ENCODE results near the gene CDH13.

Gene CDH13

GRCh38 chr16:83010776-83011720 is 384.3 kb downstream of the CDH13 start:
- no peak for DNase-seq

DNA sequence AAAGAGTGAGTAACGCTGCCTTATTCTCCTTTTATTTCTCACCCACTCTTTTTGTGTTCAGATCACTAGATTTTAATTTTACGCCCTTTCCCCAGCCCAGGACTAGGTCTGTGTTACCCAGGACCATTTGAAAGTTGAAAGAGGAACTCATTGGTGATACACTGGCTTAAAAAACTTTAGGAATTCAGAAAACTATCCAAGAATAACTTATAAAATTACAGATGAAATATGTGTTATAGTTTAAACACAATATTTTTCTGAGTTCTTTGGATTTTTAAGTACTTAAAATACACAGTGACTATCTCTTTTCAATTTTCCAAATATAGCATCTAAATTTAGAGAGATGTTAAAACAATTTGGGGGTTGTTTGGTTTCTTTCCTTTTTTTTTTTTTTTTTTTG is 385.2 kb downstream of the CDH13 start:
- no peak for DNase-seq

DNA sequence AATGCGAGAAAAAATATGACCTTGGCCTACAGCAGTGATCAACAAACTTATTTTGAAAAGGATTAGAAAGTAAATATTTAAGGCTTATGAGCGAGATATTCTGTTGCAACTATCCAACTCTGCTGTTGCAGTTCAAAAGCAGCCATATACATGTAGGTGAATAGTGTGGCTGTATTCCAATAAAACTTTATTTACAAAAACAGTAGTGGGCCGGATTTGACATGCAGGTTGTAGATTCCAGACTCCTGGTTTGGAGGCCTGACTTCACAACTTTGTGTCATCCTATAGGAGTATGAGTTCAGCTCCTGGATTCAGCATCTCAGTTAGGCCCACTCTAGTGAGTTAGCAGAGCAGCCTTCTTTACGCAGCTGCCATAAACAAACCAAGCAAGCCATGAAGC is 386.3 kb downstream of the CDH13 start:
- DNase-seq, result no peak

DNA sequence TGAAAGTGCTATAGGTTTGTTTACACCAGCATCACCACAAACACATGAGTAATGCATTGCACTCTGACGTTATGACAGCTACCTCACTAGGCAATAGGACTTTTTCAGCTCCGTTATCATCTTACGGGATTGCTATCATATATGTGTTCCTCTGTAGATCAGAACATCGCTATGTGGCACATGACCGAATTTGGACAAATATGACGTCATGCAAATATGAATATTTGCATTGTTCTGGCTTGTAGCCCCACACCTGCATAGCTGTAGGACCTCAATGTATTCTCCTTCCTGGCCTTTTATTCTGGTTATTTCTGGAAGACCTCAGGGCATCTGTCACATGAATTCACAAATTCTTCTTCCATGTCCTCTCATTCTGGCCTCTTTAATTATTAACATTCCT is 393.2 kb downstream of the CDH13 start:
- no peak for DNase-seq

GRCh38 chr16:83021045-83021444 is 394.3 kb downstream of the CDH13 start:
- no peak for DNase-seq

GRCh38 chr16:83021746-83022145 is 395.0 kb downstream of the CDH13 start:
- DNase-seq, result no peak

DNA sequence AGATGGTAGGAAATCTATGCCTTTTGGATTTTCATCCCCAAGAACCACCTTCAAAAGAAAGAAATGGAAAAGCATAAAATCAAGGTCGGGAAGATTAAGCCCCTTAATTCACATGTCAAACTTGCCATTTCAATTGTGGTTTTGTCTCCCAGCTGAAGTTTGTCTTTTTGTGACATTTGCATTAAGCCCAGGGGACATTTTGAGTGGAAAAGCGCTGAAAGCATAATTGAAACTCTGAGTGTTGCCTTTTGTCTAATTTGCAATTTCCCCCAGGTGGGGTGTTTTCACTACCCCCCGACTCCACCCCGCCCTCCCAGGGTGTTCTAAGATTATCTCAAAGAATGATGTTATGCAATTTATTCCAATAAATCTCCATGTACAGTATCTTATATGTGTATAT is 396.2 kb downstream of the CDH13 start:
- DNase-seq, result no peak

- DNase-seq, result no peak
These were observed 396.9 kb downstream of the CDH13 start for GRCh38 chr16:83023640-83024039.

DNA sequence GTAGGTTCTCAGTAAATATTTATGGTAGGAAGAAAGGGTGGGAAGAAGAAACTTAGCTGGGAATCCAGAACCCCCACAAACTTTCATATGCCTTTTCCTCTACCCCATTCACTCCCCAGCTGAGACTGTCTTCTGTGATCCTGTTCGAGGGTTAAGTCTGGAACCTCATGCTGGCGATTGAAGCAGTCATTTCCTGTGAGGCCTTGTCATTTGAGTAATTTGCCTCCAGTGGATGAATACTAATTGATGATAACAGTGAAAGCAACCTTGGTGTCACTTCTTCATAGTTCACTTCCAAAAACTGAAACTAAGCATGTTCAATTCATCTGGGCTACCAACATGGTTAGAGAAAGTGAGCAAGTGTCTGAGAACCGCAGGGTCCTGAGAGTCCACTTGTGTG is 401.2 kb downstream of the CDH13 start:
- no peak for DNase-seq

GRCh38 chr16:83029467-83029866 is 402.7 kb downstream of the CDH13 start:
- DNase-seq, result no peak

DNA sequence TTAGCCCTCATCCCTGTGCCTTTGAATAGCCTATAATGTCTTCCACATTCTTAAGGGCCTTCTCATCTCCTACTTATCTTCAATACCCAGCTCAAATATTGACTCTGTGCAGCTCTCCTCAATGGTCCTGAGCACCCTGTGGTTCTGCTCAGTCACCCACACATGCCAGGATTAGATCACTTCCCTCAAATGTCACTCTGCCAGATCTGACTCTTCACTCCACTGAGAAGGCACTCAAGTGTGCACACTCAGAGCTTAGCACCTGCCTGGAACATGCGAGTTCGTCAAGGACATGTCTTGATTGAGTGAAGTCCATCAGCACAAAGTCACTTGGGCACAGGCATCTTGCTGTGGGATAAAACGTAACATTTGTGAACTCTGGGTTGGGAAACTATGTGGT is 404.8 kb downstream of the CDH13 start:
- DNase-seq, result no peak

DNA sequence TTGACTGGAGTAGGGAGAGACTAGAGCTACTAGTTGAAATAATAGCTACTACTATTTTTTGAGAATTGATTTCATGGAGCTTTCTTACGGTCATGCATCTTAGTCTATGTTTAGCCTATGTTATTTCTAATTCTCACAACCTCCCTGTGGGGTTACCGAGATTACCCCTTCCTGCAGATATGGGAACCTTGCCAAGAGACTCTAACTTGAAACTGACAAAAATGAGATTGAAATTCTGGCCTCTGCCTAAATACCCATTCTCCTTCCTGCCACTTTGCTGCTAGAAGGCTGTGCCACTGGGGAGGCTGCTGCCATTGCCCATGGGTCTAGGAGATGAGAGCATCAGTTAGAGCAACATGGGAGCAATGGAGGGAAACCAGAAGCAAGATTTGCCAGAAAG is 410.3 kb downstream of the CDH13 start:
- DNase-seq, result no peak

DNA sequence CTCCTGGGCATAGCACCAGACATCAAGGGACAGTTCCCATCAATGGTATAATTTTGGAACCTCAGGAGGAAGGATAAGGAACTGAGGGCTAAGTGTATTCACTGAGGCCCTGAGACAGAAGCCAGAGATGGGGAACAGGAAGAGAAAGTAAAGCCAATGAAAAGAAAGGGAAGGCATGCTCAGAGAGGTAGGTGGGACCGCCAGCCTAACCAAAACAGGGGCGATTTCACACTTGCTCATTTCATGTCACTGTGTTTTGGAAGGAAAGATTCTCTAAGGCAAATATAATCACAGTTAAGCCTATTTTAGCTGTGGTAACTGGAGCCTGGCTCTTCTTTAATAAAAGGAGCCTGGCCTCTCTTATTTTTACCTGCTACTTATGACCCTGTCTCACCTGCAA is 411.1 kb downstream of the CDH13 start:
- DNase-seq, result no peak

DNA sequence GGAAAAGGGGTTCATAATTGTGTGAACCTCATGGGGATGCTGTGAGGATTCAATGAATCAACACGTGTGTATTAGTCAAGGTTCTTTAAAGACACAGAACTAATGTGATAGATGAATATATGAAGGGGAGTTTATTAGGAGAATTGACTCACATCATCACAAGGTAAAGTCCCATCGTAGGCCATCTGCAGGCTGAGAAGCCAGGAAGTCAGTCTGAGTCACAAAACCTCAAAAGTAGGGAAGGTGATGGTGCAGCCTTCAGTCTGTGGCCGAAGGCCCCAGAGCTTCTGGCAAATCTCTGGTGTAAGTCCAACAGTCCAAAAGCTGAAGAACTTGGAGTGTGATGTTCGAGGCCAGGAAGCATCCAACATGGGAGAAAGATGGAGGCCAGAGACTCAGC is 413.4 kb downstream of the CDH13 start:
- no peak for DNase-seq

GRCh38 chr16:83044589-83044988 is 417.8 kb downstream of the CDH13 start:
- no peak for DNase-seq

DNA sequence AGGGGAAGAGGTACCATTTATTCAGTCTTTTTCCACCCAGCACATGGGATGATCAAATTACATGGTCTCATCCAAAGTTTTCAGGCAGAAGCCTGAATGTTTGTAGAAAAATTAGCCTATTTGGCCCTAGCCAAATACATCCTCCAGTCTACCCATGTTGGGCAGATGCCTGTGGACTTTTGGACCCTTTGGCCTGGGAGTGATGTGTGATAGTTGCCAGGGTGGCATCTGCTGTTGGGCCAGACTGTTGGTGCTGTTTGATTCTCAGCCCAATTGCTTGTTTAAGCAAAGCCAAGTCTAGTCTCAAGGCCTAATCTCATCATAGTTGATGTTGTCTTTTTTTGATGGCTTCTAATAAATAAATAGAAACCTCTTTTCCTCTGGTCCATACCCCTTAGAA is 419.0 kb downstream of the CDH13 start:
- no peak for DNase-seq

DNA sequence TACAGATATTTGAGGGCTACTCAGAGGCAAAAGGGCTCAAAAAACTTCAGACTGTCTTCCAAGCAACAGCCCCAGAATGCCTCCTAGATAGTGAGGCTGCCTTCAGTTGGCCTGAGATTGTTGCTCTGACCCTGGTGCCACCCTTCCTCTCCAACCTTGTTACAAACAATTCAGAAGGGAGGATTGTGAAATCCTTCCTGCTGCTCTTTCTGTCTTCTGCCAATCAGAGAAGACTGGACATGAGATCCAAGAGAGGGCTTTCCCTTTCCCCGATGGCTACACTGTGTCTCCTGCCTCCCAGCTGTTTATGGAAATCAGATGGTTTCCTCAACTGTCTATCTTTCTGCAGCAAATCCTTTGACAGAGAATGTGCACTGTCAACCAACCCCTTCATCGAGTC is 419.9 kb downstream of the CDH13 start:
- no peak for DNase-seq

DNA sequence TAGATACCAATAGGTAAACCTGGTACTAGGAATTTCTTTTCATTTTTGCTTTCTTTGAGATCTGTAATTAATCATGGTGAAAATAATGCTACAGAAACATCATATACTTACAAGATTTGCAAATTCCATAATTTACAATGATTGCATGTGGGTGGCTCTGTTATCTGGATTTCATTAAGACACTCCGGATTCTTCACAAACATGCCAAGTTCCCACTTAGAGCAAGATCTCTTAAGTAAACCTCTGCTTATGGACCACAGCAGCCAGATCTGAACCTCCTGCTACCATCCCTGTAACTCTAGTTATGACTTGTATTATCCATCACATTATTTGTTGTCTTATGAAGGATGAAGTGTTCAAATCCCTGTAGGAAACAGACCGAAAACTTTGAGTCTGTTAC is 424.7 kb downstream of the CDH13 start:
- no peak for DNase-seq

- DNase-seq, result no peak
These were observed 427.5 kb downstream of the CDH13 start for GRCh38 chr16:83054283-83054682.

- no peak for DNase-seq
These were observed 431.6 kb downstream of the CDH13 start for GRCh38 chr16:83058376-83058775.

DNA sequence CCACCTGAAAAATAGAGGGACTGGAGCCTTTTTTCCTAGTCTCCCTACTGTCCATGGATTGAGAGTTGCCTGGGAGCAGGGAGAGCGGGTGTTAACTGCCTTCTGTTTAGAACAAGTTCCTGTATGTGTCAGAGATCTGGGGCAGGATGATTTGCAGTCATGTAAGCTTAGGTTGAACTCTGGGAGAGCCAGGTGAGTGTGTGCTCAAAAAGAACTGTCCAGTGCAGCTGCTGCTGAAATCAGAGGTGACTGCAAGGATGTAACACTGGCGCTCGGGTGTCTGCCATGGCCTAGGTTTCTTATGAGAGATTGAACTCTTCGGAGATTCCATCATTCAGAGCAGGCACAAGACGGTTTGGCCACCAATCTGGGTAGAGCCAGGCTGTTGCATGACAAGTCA is 432.5 kb downstream of the CDH13 start:
- no peak for DNase-seq

- DNase-seq, result no peak
These were observed 439.2 kb downstream of the CDH13 start for GRCh38 chr16:83066011-83066410.

DNA sequence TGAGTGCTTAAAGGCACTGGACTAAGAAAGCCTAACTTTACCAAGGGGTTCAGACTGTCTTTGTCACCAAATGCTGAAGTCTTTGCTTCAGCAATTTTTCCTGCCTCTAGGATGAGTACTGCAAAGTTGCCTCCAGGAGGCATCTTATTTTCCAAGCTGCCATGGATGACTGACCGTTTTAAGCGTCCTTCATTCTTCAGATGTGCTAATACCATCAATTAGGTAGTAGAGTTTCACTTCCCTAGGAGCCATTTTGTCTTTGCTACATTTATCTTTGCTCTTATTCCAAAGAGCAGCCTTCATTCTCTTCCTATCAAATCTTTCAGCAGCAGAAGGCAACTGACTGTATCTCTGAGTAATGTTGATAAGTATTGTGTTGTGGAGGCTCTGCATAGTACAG is 440.1 kb downstream of the CDH13 start:
- no peak for DNase-seq

DNA sequence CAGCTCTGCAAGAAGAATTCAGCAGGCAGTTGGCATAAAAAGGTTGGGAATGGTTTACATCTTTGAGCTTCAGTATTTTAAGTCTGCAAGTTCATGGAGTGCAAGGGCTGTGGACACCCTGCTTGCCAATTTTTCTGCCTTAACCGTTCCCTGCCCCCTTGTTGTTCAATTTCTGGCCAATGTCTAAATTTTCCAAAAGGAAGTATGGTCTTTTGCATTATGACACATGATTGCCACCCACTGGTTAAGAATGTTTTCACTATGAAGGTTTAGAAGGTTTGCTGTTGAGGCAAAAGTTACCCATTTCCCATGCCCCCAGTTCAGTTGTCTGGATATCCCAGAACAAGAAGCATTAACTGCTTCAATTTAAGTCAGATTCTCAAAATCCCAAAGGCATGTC is 441.9 kb downstream of the CDH13 start:
- DNase-seq, result no peak

All from activated effector memory CD4-positive, alpha-beta T cell treated with Interleukin-2 at 50 U/mL for 16 hours (primary cell).